Measurements from ENCODE around the gene HLA-DQB1.

- TF ChIP-seq, protein P1, sequence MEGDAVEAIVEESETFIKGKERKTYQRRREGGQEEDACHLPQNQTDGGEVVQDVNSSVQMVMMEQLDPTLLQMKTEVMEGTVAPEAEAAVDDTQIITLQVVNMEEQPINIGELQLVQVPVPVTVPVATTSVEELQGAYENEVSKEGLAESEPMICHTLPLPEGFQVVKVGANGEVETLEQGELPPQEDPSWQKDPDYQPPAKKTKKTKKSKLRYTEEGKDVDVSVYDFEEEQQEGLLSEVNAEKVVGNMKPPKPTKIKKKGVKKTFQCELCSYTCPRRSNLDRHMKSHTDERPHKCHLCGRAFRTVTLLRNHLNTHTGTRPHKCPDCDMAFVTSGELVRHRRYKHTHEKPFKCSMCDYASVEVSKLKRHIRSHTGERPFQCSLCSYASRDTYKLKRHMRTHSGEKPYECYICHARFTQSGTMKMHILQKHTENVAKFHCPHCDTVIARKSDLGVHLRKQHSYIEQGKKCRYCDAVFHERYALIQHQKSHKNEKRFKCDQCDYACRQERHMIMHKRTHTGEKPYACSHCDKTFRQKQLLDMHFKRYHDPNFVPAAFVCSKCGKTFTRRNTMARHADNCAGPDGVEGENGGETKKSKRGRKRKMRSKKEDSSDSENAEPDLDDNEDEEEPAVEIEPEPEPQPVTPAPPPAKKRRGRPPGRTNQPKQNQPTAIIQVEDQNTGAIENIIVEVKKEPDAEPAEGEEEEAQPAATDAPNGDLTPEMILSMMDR (conservative IDR thresholded peaks at IDR 0.05) = no peak
- no peak for TF ChIP-seq ZFX (IDR thresholded peaks at IDR 0.05)
These were observed 1.6 kb downstream of the HLA-DQB1 start for GRCh38 chr6:32664827-32665362.

Data from C4-2B (cell line).